Frontal cortex (tissue), 4 donors: ENCODE data around the gene APC. TPM values are rescaled to one million over a fixed set of nuclear protein-coding genes. Genes with fewer than 3 reads are reported as not detected.
"Not testable (repeated sequence)": the region's sequence is repeated elsewhere in the genome, so short reads cannot be mapped to it uniquely, and the experiment has no call there.

Experiments
- DNase-seq, 2 donors: peaks; one replicate each; pipeline ENCODE4 v3.0.0; 2012; ENCODE audit warnings: low spot score in 2 of 2
- FAIRE-seq: peaks from 2 replicates; lab custom pipeline; 2012; peaks lifted over from hg19 to GRCh38; lab: Jason Lieb, UNC
- total RNA-seq: library from RNA; depleted of rRNA; stranded (reverse); fragments of >200 nt; gene quantifications from one replicate; pipeline ENCODE4 v1.2.3, GENCODE V29; 2014
- donor health status: control.
- donor health status: control.
- donor health status: control.

APC gene
- total RNA-seq, 1 donor from 2014 or later: 301 TPM

- DNase-seq: no peak
- no peak for FAIRE-seq
Measured at GRCh38 chr5:112844489-112844888, 106.8 kb downstream of the APC start.

- DNase-seq (no peak), FAIRE-seq (no peak)
Measured at GRCh38 chr5:112846556-112846955, 108.9 kb downstream of the APC start.

GRCh38 chr5:112847306-112847705 is 109.6 kb downstream of the APC start:
- no peak for FAIRE-seq

GRCh38 chr5:112848116-112848811 is 110.6 kb downstream of the APC start:
- peak in 1 of 2 donors; percentile 4 for DNase-seq
- no peak for FAIRE-seq

More at GRCh38 chr5:112847306-112847705, 109.6 kb downstream of the APC start:
- DNase-seq: no peak

GRCh38 chr5:112849912-112850311 is 112.2 kb downstream of the APC start:
- DNase-seq: no peak
- no peak for FAIRE-seq

- FAIRE-seq: no peak
Measured at GRCh38 chr5:112854651-112855050, 117.0 kb downstream of the APC start.

GRCh38 chr5:112857866-112858265 is 120.2 kb downstream of the APC start:
- DNase-seq: no peak
- FAIRE-seq: no peak

More at GRCh38 chr5:112854651-112855050, 117.0 kb downstream of the APC start:
- no peak for DNase-seq

- not testable (repeated sequence) for DNase-seq, FAIRE-seq
Measured at GRCh38 chr5:112860571-112860928, 122.9 kb downstream of the APC start.

GRCh38 chr5:112860929-112861637 is 123.4 kb downstream of the APC start, which contains the start of gene SRP19:
TSS of gene SRP19 (plus strand) at chr5:112861287. CDS start at chr5:112861377, 90 bp downstream.
- peak; percentile 75 for FAIRE-seq
- DNase-seq: peak; percentile 70 to 94

- no peak for FAIRE-seq
- DNase-seq: no peak
Measured at GRCh38 chr5:112861638-112861985, 123.9 kb downstream of the APC start.

GRCh38 chr5:112862085-112862484 is 124.4 kb downstream of the APC start:
- DNase-seq (no peak), FAIRE-seq (no peak)

- FAIRE-seq: no peak
- DNase-seq: no peak
Measured at GRCh38 chr5:112863549-112863948, 125.9 kb downstream of the APC start.

- FAIRE-seq: no peak
Measured at GRCh38 chr5:112865128-112865527, 127.4 kb downstream of the APC start.

GRCh38 chr5:112866739-112867138 is 129.1 kb downstream of the APC start:
- DNase-seq: no peak
- no peak for FAIRE-seq

More at GRCh38 chr5:112865128-112865527, 127.4 kb downstream of the APC start:
- DNase-seq: no peak

- no peak for DNase-seq
Measured at GRCh38 chr5:112867411-112867810, 129.7 kb downstream of the APC start.

GRCh38 chr5:112869948-112870347 is 132.3 kb downstream of the APC start:
- FAIRE-seq: no peak
- DNase-seq: no peak

More at GRCh38 chr5:112867411-112867810, 129.7 kb downstream of the APC start:
- FAIRE-seq: no peak

GRCh38 chr5:112870966-112871365 is 133.3 kb downstream of the APC start:
- no peak for DNase-seq
- no peak for FAIRE-seq

- no peak for DNase-seq
- FAIRE-seq: no peak
Measured at GRCh38 chr5:112876362-112876761, 138.7 kb downstream of the APC start.

- DNase-seq (no peak), FAIRE-seq (no peak)
Measured at GRCh38 chr5:112878101-112878500, 140.4 kb downstream of the APC start.

- DNase-seq (no peak), FAIRE-seq (no peak)
Measured at GRCh38 chr5:112878760-112879159, 141.1 kb downstream of the APC start.

- DNase-seq: no peak
- no peak for FAIRE-seq
Measured at GRCh38 chr5:112880219-112880964, 142.7 kb downstream of the APC start.
